ENCODE measurements around the gene PDSS2.
"Not testable (repeated sequence)": the region's sequence is repeated elsewhere in the genome, so short reads cannot be mapped to it uniquely, and the experiment has no call there.

Gene PDSS2

GRCh38 chr6:107292715-107293271 is 166.6 kb downstream of the PDSS2 start:
- no peaks in the 10 kb centered on the region for H3K9me3 ChIP-seq (ENCODE audit: insufficient read depth, low read length, severe bottlenecking)
- no peak overlapping the region for H3K4me3 ChIP-seq (ENCODE audit: low read depth in 1 of 2, low read length in 2 of 2)
- TF ChIP-seq CTCF (IDR thresholded peaks at IDR 0.05; ENCODE audit: borderline replicate concordance, extremely low read depth, low read length, poor library complexity, severe bottlenecking) (no peak), EZH2 (IDR thresholded peaks at IDR 0.05; ENCODE audit: borderline replicate concordance, low read depth, low read length, severe bottlenecking) (no peak)
- ATAC-seq (ENCODE audit: insufficient read depth, low read depth) = no peak
- no peak overlapping the region for H3K9ac ChIP-seq (ENCODE audit: low read depth, low read length)
- H2AFZ ChIP-seq (ENCODE audit: low read depth, low read length) = no peak overlapping the region
- no peaks in the 10 kb centered on the region for H3K79me2 ChIP-seq (ENCODE audit: insufficient read depth, low read length)
- H3K4me2 ChIP-seq (ENCODE audit: insufficient read depth, low read length) = no peak overlapping the region
- H3K27me3 ChIP-seq (ENCODE audit: insufficient read depth, low read length, poor library complexity) = no peaks in the 10 kb centered on the region
- H3K27ac ChIP-seq (ENCODE audit: low read length) = no peak overlapping the region
- no peak for DNase-seq
- H4K20me1 ChIP-seq (ENCODE audit: insufficient read depth, low read length) = no peaks in the 10 kb centered on the region
- H3K4me1 ChIP-seq (ENCODE audit: insufficient read depth, low read length) = no peaks in the 10 kb centered on the region
- H3K36me3 ChIP-seq (ENCODE audit: insufficient read depth, low read length) = no peaks in the 10 kb centered on the region

GRCh38 chr6:107290491-107290890 is 168.9 kb downstream of the PDSS2 start:
- TF ChIP-seq CTCF (IDR thresholded peaks at IDR 0.05; ENCODE audit: borderline replicate concordance, extremely low read depth, low read length, poor library complexity, severe bottlenecking) (no peak), EZH2 (IDR thresholded peaks at IDR 0.05; ENCODE audit: borderline replicate concordance, low read depth, low read length, severe bottlenecking) (no peak)
- Histone ChIP-seq H2AFZ (ENCODE audit: low read depth, low read length) (no peak overlapping the region), H3K9ac (ENCODE audit: low read depth, low read length) (no peak overlapping the region), H3K9me3 (ENCODE audit: insufficient read depth, low read length, severe bottlenecking) (no peaks in the 10 kb centered on the region), H3K4me2 (ENCODE audit: insufficient read depth, low read length) (no peak overlapping the region), H3K27ac (ENCODE audit: low read length) (no peak overlapping the region), H3K36me3 (ENCODE audit: insufficient read depth, low read length) (no peaks in the 10 kb centered on the region), H4K20me1 (ENCODE audit: insufficient read depth, low read length) (no peaks in the 10 kb centered on the region), H3K27me3 (ENCODE audit: insufficient read depth, low read length, poor library complexity) (no peaks in the 10 kb centered on the region), H3K4me3 (ENCODE audit: low read depth in 1 of 2, low read length in 2 of 2) (no peak overlapping the region), H3K4me1 (ENCODE audit: insufficient read depth, low read length) (no peaks in the 10 kb centered on the region), H3K79me2 (ENCODE audit: insufficient read depth, low read length) (no peaks in the 10 kb centered on the region)
- ATAC-seq (ENCODE audit: insufficient read depth, low read depth) (no peak), DNase-seq (no peak)

- not testable (repeated sequence) for H2AFZ ChIP-seq (ENCODE audit: low read depth, low read length); H3K9ac ChIP-seq (ENCODE audit: low read depth, low read length); DNase-seq; H3K79me2 ChIP-seq (ENCODE audit: insufficient read depth, low read length); H3K27me3 ChIP-seq (ENCODE audit: insufficient read depth, low read length, poor library complexity); H3K9me3 ChIP-seq (ENCODE audit: insufficient read depth, low read length, severe bottlenecking); H3K4me1 ChIP-seq (ENCODE audit: insufficient read depth, low read length); H4K20me1 ChIP-seq (ENCODE audit: insufficient read depth, low read length); H3K4me3 ChIP-seq (ENCODE audit: low read depth in 1 of 2, low read length in 2 of 2); ATAC-seq (ENCODE audit: insufficient read depth, low read depth); H3K27ac ChIP-seq (ENCODE audit: low read length); H3K4me2 ChIP-seq (ENCODE audit: insufficient read depth, low read length); H3K36me3 ChIP-seq (ENCODE audit: insufficient read depth, low read length)
These were observed 170.1 kb downstream of the PDSS2 start for GRCh38 chr6:107289258-107289657.

- not testable (repeated sequence) for DNase-seq; H3K27me3 ChIP-seq (ENCODE audit: insufficient read depth, low read length, poor library complexity); H3K9me3 ChIP-seq (ENCODE audit: insufficient read depth, low read length, severe bottlenecking); H3K36me3 ChIP-seq (ENCODE audit: insufficient read depth, low read length); H3K79me2 ChIP-seq (ENCODE audit: insufficient read depth, low read length); H3K4me3 ChIP-seq (ENCODE audit: low read depth in 1 of 2, low read length in 2 of 2); H3K4me2 ChIP-seq (ENCODE audit: insufficient read depth, low read length); ATAC-seq (ENCODE audit: insufficient read depth, low read depth); H4K20me1 ChIP-seq (ENCODE audit: insufficient read depth, low read length); H3K27ac ChIP-seq (ENCODE audit: low read length); H3K9ac ChIP-seq (ENCODE audit: low read depth, low read length); H2AFZ ChIP-seq (ENCODE audit: low read depth, low read length); H3K4me1 ChIP-seq (ENCODE audit: insufficient read depth, low read length)
These were observed 173.7 kb downstream of the PDSS2 start for GRCh38 chr6:107285683-107286082.
